SH-SY5Y (cell line): ENCODE data around the gene TXNIP.

Source experiments
- GATA2 ChIP-seq: IDR thresholded peaks from 2 replicates; pipeline ENCODE4 v1.6.1; 2011; ENCODE audit warnings: mild to moderate bottlenecking, low read depth, low read length
- GATA3 ChIP-seq: IDR thresholded peaks from 2 replicates; pipeline ENCODE4 v1.6.1; 2011; ENCODE audit warnings: low read depth, mild to moderate bottlenecking, low read length, moderate library complexity

DNA sequence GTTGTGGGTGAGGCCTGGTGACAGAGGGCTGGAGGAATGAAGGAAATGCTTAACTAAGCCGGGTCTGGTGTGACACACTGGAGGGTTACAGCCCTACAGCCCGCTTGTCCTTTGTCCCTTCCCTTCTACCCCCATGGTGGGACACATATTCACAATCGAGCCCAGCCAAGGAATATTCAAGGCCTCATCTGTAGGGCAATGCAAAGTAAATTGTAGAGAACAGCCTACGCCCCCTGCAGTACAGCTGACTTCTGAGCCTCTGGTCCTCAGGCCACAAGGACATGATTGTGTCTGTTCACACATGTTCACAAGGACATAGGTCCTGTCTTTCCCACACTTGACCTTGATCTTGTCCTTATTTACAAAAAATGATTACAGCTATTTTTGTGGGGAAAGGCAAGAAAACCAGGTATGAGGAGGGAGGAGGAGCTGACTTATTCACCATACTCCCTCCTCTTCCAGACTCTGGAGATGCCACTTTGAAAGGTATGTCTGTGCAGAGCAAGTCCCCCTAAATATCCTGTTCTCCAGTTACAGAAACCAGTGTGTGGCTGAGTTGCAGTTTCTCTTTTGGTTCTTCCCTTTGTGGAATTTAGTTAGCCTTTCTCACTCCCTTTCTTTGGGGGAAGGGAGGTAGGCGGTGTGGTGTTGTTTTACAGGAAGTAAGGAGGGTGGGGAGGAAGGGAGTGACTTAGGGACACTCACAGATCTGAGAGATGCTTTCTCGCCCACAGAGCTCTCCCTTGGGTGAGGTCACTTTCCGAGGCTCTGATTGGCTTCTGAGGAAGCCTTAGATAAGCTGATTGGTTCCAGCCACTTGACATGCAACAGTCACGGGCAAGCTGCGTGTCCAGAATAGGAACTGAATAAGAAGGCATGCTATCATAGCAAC, 17.3 kb downstream of the TXNIP start:
- TF ChIP-seq GATA2 (peak; percentile 10; the same call in 1 of the 2 replicates), GATA3 (no peak)
